ENCODE measurements around the gene FCGR3A.
"Not testable (repeated sequence)": the region's sequence is repeated elsewhere in the genome, so short reads cannot be mapped to it uniquely, and the experiment has no call there.

The FCGR3A gene

DNA sequence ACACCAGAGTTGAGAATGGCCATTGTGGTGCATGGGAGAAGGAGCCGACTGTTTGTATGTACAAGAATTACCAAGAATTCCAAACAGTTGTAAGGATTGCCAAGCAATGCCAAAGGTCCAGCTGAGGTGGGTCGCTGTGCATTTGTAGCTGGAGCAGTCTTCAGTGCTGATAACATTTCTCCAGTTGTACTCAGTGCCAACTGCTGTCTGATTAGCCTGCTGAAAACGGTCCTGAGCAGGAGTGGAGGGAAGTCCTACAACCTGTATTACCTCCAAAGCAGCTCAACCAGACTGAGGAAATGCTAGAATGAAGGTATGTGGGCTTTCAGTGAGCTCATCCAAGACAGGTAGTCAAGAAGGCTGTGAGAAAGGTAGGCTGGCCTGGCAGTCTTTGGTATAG, 6.5 kb upstream of the FCGR3A start:
- DNase-seq: not testable (repeated sequence)

GRCh38 chr1:161554815-161555417, 5.3 kb upstream of the FCGR3A start:
- DNase-seq: not testable (repeated sequence)

DNA sequence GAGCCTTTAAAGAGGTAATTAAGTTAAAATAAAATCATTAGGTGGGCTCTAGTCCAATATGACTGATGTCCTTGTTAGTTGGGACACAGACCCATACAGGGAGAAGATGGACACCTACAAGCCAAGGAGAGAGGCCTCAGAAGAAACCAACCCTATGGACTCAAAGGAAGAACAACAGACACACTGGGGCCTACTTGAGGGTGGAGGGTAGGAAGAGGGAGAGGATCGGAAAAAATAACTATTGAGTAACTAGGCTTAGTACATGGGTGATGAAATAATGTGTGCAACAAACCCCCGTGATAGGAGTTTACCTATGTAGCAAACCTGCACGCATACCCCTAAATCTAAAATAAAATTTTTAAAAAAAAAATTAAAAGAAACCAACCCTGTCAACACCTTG, 4.7 kb upstream of the FCGR3A start:
- not testable (repeated sequence) for DNase-seq

GRCh38 chr1:161553631-161554030, 4.0 kb upstream of the FCGR3A start:
- not testable (repeated sequence) for DNase-seq

DNA sequence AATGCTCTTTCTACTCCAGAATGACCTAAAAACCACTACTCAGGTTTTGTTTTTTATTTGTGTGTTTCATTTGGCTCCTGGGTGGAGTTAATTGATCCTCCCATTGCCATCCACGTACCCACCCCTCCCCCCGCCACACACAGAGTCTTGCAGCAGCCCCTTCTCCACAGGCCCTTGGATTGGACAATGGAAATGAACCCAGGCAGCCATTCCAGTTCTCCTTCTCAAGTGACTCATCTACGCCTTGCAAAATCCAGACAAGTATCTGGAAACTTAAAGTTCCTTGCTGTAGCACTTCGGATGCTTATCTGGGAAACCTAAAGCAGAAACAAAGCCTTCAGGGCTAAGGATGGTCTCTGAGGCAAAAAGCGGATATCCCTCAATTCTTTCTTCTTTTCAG, 1.3 kb upstream of the FCGR3A start:
- DNase-seq: not testable (repeated sequence)

DNA sequence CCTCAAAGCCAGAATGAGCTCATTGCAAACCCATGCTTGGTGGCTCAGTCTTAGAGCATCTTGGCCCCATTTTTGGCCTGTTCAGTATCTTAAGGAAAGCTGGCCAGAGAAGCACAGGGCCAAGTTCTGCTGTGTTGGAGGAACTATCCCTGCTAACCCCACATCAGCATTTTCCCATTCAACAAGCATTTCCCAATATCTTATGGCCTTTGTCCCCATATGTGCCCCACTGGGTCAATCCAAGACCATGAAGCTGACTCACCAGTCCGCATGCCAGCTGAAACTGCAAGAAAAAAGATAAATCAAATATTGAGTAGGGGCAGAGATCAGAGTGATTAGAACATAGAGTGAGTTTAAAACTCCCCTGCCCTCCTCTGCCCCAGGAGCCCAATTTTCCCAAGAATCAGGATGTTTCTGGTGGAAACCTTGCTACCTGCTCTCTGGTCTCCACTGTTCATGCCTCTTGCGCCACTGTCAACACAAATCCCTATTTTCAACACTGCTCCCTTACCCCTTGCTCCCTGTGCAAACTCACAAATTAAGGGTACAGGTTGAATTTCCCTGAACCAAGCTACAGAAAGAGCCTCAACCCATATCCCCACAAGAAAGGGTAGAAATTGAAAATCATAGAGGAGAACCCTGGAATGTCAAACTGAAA, 740 bp downstream of the FCGR3A start:
- DNase-seq: not testable (repeated sequence)

GRCh38 chr1:161547995-161548741, 1.4 kb downstream of the FCGR3A start:
- DNase-seq: not testable (repeated sequence)

DNA sequence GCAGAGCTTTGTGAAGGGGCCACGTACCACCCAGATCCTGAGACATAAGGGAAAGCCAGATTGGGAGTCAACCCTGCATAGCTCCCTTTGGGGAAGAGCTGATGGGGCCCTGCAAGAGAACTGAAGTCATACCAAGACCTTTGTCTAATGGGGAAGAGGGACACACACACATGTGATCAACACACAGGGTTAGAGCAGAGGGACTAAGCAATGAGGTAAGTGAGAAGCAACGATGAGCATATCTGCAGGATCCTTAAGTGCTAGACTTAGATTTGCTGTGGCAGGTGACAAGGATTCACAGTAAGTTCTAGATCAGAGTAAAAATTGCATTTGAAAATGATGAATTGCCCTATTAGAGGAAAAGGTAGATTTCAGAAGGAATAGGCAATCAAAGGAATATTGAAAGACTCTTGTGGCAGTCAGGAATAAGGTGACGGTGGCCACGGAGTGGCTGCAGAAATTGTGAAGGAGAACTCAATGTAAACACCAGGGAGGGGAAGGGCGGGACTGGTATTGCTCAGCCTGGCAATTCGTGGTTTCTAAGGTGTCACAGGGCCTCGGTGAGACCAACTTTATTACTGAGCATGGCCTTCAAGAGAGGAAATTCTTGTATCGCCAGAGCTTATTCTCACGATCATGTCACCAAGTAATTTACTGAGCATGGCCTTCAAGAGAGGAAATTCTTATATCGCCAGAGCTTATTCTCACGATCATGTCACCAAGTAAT, 4.5 kb downstream of the FCGR3A start:
- DNase-seq: not testable (repeated sequence)

GRCh38 chr1:161543125-161543524, 6.5 kb downstream of the FCGR3A start:
- DNase-seq: not testable (repeated sequence)

DNA sequence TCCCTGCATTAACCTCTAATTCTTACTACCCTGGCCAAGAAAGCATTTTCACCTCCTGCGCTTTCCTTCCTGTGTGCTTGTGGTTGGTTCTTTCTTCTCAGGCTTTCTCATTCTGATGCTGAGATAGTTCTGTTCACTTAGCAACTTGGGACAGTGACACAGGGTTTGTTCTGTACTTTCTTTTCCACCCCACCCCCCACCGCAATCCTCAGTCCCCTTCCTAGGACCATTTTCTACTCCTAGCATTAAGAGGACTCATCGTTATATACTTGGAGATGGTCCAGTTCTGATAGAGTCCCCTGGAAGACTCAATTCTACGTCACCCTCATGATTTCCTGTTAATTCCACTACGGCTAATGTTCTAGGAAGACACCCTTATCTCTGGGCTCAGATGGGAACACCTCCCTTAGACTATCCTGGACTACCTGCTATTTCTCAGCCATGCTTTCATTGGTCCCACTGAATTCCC, 7.5 kb downstream of the FCGR3A start:
- DNase-seq: not testable (repeated sequence)

DNA sequence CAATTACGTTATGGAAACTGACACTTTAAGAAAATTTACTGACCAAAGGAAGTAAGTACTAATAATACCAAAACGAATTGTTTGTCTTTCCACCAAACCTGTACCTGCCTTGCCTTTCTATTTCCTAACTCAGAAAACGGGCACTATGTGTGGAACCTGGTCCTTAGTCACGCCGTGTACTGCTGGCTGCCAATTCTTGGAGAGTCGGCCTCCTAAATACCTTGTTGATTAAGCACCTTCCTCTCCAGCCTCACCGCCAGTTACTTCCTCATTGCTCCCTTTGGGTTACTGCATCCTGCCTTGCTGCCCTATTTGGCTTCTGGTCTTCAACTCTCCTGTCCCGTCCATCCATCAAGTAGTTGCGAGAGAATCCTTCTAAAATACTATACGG, 9.1 kb downstream of the FCGR3A start:
- not testable (repeated sequence) for DNase-seq

GRCh38 chr1:161539731-161540569, 9.7 kb downstream of the FCGR3A start:
- peak; percentile 44 to 79 (median 70) for DNase-seq

- not testable (repeated sequence) for DNase-seq
These were observed 10.6 kb downstream of the FCGR3A start for GRCh38 chr1:161538925-161539479.

DNA sequence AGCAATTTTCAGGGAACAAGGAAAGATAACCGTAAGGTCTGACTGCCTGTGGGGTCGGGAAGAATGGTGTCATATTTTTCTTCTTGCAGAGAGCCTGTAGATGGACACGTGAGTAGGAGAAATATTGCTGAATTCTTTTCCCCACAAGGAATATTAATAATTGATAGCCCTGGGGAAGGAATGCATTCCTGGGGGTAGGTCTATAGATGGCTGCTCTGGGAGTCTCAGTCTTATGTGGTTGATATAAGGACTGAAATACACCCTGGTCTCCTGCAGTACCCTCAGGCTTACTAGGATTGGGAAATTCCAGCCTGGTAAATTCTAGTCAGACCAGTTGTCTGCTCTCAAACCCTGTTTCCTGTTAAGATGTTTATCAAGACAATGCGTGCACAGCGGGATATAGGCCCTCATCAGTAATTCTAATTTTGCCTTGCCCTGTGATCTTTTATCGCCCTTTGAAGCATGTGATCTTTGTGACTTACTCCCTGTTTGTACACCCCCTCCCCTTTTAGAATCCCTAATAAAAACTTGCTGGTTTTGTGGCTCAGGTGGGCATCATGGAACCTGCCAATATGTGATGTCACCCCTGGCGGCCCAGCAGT, 12.4 kb downstream of the FCGR3A start:
- not testable (repeated sequence) for DNase-seq

GRCh38 chr1:161532644-161533567, 16.7 kb downstream of the FCGR3A start:
- not testable (repeated sequence) for DNase-seq

- DNase-seq: no peak
These were observed 17.5 kb downstream of the FCGR3A start for GRCh38 chr1:161531986-161532643.

DNA sequence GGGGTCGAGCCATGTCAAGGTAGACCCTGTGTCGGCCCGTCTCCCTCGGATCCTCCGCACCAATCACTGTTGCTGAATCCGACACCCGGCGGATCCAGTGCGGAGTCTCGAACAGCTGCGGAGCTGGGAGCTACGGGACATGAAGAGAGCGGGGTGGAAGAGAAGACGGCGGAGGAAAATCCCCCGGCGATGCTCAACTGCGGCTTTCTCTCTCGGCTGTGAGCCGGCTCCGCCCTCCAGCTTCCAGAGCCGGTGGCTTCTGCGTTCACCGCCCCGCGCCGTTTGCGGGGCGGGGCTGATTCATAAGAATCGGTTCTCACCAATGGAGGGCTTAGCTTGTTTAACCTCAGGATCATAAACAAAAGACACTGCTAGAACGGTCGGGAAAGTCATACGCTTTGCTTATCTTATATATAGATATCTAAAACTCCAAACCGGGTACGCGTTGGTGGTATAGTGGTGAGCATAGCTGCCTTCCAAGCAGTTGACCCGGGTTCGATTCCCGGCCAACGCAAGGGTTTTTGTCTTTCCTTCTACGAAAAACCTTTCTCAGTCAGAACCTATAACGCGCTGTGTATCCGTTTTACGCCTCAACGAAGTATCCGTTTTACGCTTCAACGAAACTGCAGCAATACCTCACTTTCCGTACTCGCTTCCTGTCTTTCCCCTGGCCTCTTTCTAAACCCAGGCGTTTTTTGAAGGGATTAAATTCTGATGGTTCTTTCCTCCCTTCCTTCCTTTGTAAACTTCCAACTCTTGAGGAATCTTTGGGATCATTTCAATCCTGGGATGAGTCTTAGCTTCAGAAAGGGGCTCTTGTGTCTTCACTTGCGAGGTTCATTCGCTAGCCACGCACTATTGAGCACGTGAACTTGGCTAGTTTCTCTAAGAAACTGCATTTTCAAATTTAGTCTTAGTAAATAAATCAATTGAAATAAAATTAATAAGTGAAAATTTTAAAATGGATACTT, 18.7 kb downstream of the FCGR3A start:
- peak; percentile 85 to 96 (median 95) for DNase-seq

DNA sequence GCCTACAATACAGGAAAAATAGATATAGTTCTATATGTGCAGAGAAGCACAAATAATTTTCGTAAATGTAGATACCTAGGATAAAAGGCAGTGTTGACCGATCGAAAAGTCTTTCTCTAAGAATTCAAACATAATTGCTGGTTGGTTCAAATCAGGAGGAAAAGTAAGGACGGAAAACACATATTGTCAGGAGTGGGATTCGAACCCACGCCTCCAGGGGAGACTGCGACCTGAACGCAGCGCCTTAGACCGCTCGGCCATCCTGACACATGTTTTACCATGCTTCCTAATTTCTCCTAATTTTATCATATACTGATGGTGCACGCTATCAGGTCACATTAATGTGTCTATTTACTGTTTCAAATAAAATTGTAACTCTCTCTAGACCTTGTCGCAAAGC, 19.5 kb downstream of the FCGR3A start:
- peak; percentile 37 to 85 (median 82) for DNase-seq

Data from NCI-H1417 (cell line).